Choroid plexus epithelial cell (primary cell): ENCODE results near the gene ADAT2.

Experiments
- DNase-seq: peaks from one replicate; pipeline ENCODE4 v3.0.0-alpha.2; 2010; ENCODE audit warnings: low read depth
- H3K4me3 ChIP-seq: 2 replicates; pipeline ENCODE4 v1.5.1; 2011; ENCODE audit warnings: low read depth, mild to moderate bottlenecking, control low read depth, low read length, moderate library complexity
- CTCF ChIP-seq: conservative IDR thresholded peaks from 2 replicates; pipeline ENCODE4 v1.5.1; 2011; ENCODE audit warnings: low read depth, mild to moderate bottlenecking, control low read depth, inconsistent platforms, low read length, moderate library complexity

ADAT2 gene

GRCh38 chr6:143385636-143386035 is 64.9 kb downstream of the ADAT2 start:
- no peak overlapping the region for H3K4me3 ChIP-seq
- no peak for DNase-seq
- TF ChIP-seq CTCF = no peak

GRCh38 chr6:143376861-143377260 is 73.6 kb downstream of the ADAT2 start:
- H3K4me3 ChIP-seq = no peak overlapping the region
- TF ChIP-seq CTCF = no peak
- no peak for DNase-seq

GRCh38 chr6:143376375-143376774 is 74.1 kb downstream of the ADAT2 start:
- no peak overlapping the region for H3K4me3 ChIP-seq
- no peak for TF ChIP-seq CTCF
- DNase-seq = no peak

- no peak for DNase-seq
- TF ChIP-seq CTCF = no peak
- H3K4me3 ChIP-seq = no peak overlapping the region
Measured at GRCh38 chr6:143375022-143375585, 75.4 kb downstream of the ADAT2 start.

DNA sequence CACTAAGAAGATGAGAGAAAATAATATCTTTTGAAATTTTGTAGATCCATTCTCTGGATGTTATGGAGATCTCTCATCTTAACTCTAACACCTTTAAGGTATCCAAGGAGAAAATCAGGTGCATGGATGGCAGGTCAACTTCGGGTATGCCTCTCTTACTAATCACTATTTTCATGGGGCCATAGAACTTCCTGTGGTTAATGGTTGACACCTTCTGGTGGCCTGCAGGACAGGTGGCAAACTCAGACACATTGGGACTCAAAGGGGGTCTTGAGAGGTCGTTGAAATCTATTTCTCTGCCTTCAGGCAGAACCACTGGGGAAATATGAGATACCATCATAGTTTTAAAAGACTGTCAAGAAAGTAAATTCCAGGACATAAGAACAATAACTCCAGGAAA is 76.5 kb downstream of the ADAT2 start:
- H3K4me3 ChIP-seq = no peak overlapping the region
- TF ChIP-seq CTCF = no peak
- DNase-seq = no peak
